ENCODE results near the gene FAP.

Gene FAP

GRCh38 chr2:162185541-162186232 is 57.6 kb downstream of the FAP start:
- no peak for DNase-seq (ENCODE audit: low read depth in 2 of 2)

- DNase-seq (ENCODE audit: low read depth in 2 of 2), result no peak
Measured at GRCh38 chr2:162184821-162185450, 58.3 kb downstream of the FAP start.

- DNase-seq (ENCODE audit: low read depth in 2 of 2), result no peak
Measured at GRCh38 chr2:162184359-162184758, 58.9 kb downstream of the FAP start.

- DNase-seq (ENCODE audit: low read depth in 2 of 2), result no peak
Measured at GRCh38 chr2:162182395-162182794, 60.9 kb downstream of the FAP start.

- no peak for DNase-seq (ENCODE audit: low read depth in 2 of 2)
Measured at GRCh38 chr2:162177301-162177700, 65.9 kb downstream of the FAP start.

GRCh38 chr2:162175714-162176113 is 67.5 kb downstream of the FAP start:
- DNase-seq (ENCODE audit: low read depth in 2 of 2), result no peak

- no peak for DNase-seq (ENCODE audit: low read depth in 2 of 2)
Measured at GRCh38 chr2:162174746-162175145, 68.5 kb downstream of the FAP start.

- no peak for DNase-seq (ENCODE audit: low read depth in 2 of 2)
Measured at GRCh38 chr2:162172802-162173370, 70.4 kb downstream of the FAP start.

GRCh38 chr2:162166745-162167144 is 76.5 kb downstream of the FAP start:
- DNase-seq (ENCODE audit: low read depth in 2 of 2), result no peak

- DNase-seq (ENCODE audit: low read depth in 2 of 2), result no peak
Measured at GRCh38 chr2:162166174-162166573, 77.1 kb downstream of the FAP start.

GRCh38 chr2:162164802-162165201 is 78.4 kb downstream of the FAP start:
- DNase-seq (ENCODE audit: low read depth in 2 of 2), result no peak

GRCh38 chr2:162159446-162159845 is 83.8 kb downstream of the FAP start:
- DNase-seq (ENCODE audit: low read depth in 2 of 2), result no peak

- DNase-seq (ENCODE audit: low read depth in 2 of 2), result no peak
Measured at GRCh38 chr2:162156149-162156548, 87.1 kb downstream of the FAP start.

- no peak for DNase-seq (ENCODE audit: low read depth in 2 of 2)
Measured at GRCh38 chr2:162155093-162155492, 88.2 kb downstream of the FAP start.

GRCh38 chr2:162153608-162154224 is 89.5 kb downstream of the FAP start:
- DNase-seq (ENCODE audit: low read depth in 2 of 2), result peak; percentile 5 to 7

GRCh38 chr2:162152147-162152546 is 91.1 kb downstream of the FAP start, which contains the start of gene GCG:
TSS of gene GCG (minus strand) at chr2:162152247. CDS start at chr2:162149178, 3,069 bp downstream.
- no peak for DNase-seq (ENCODE audit: low read depth in 2 of 2)

- no peak for DNase-seq (ENCODE audit: low read depth in 2 of 2)
Measured at GRCh38 chr2:162149940-162150339, 93.3 kb downstream of the FAP start.

- DNase-seq (ENCODE audit: low read depth in 2 of 2), result no peak
Measured at GRCh38 chr2:162149466-162149865, 93.8 kb downstream of the FAP start.

GRCh38 chr2:162148956-162149355 is 94.3 kb downstream of the FAP start:
- DNase-seq (ENCODE audit: low read depth in 2 of 2), result no peak

GRCh38 chr2:162143969-162144368 is 99.3 kb downstream of the FAP start:
- DNase-seq (ENCODE audit: low read depth in 2 of 2), result no peak

GRCh38 chr2:162138310-162138709 is 104.9 kb downstream of the FAP start:
- DNase-seq (ENCODE audit: low read depth in 2 of 2), result no peak

GRCh38 chr2:162127422-162127821 is 115.8 kb downstream of the FAP start:
- no peak for DNase-seq (ENCODE audit: low read depth in 2 of 2)

GRCh38 chr2:162126527-162126926 is 116.7 kb downstream of the FAP start:
- no peak for DNase-seq (ENCODE audit: low read depth in 2 of 2)

All from activated CD8-positive, alpha-beta memory T cell treated with anti-CD3 and anti-CD28 coated beads for 4 hours (primary cell).